Hepatocyte (in vitro differentiated cells): Measurements from ENCODE around the gene DSTN.

Source experiments
- CTCF ChIP-seq: fragments of 200-600 bp; sonication (generic); IDR thresholded peaks from 2 replicates; pipeline ENCODE4 v1.5.1; 2016; ENCODE audit warnings: antibody characterized with exemption, mild to moderate bottlenecking; ENCODE audit not compliant: poor library complexity
- EZH2 ChIP-seq: fragments of 200-600 bp; sonication (generic); IDR thresholded peaks from 2 replicates; pipeline ENCODE4 v1.6.1; 2016; ENCODE audit warnings: antibody characterized with exemption, mild to moderate bottlenecking, borderline replicate concordance

- TF ChIP-seq EZH2, result no peak
- no peak for TF ChIP-seq CTCF
Observed at GRCh38 chr20:17531665-17532025, 38.2 kb upstream of the DSTN start.
